Gastroesophageal sphincter (tissue), 4 donors: ENCODE results near the gene FCMR. TPM values are rescaled to one million over a fixed set of nuclear protein-coding genes. Genes with fewer than 3 reads are reported as not detected.

Source experiments
- ATAC-seq: fragments of 150-250 bp; one replicate; pipeline ENCODE4 v1.9.1; 2016; ENCODE audit warnings: mild to moderate bottlenecking, moderate library complexity
- H3K27ac ChIP-seq, 4 donors: fragments of 200-600 bp; sonication (generic) in 3 of 4; 1 replicate in 3 of 4; 2 replicates in 1 of 4; pipeline ENCODE4 v1.5.1; 2016 to 2019
- H3K27me3 ChIP-seq: fragments of 200-600 bp; sonication (generic); one replicate; pipeline ENCODE4 v1.5.1; 2019
- H3K36me3 ChIP-seq, 2 donors: fragments of 200-600 bp; sonication (generic); one replicate each; pipeline ENCODE4 v1.5.1; 2019; ENCODE audit warnings: control low read depth in 1 of 2
- H3K4me1 ChIP-seq, 3 donors: fragments of 200-600 bp; sonication (generic); 1 replicate in 2 of 3; 2 replicates in 1 of 3; pipeline ENCODE4 v1.5.1; 2016 to 2019; ENCODE audit warnings: control low read depth in 2 of 3
- H3K4me3 ChIP-seq, 2 donors: fragments of 200-600 bp; sonication (generic); one replicate each; pipeline ENCODE4 v1.5.1; 2019; ENCODE audit warnings: mild to moderate bottlenecking in 1 of 2, moderate library complexity in 1 of 2
- H3K9me3 ChIP-seq, 3 donors: fragments of 200-600 bp; sonication (generic); one replicate each; pipeline ENCODE4 v1.5.1; 2017 to 2019; ENCODE audit warnings: control low read depth in 2 of 3
- CTCF ChIP-seq, 4 experiments: fragments of 200-600 bp in 2 of 4; fragments of 450-650 bp in 2 of 4; sonication (generic) in 1 of 4; IDR thresholded peaks; one replicate each; pipeline ENCODE4 v1.5.1; 2017 to 2019; ENCODE audit warnings: antibody characterized with exemption in 4 of 4, mild to moderate bottlenecking in 2 of 4, moderate library complexity in 2 of 4
- EP300 ChIP-seq: sonication (generic); formaldehyde crosslinking; IDR thresholded peaks from one replicate; pipeline ENCODE4 v1.6.1; 2017; ENCODE audit warnings: antibody characterized with exemption, mild to moderate bottlenecking
- POLR2A ChIP-seq, 2 donors: fragments of 450-650 bp; IDR thresholded peaks; one replicate each; pipeline ENCODE4 v1.6.1; 2017; ENCODE audit warnings: antibody characterized with exemption in 2 of 2, mild to moderate bottlenecking in 2 of 2, moderate library complexity in 1 of 2
- POLR2AphosphoS5 ChIP-seq: sonication (generic); formaldehyde crosslinking; IDR thresholded peaks from one replicate; pipeline ENCODE4 v1.6.1; 2017; ENCODE audit warnings: antibody characterized with exemption
- WGBS, 2 donors: methylation state at CpG; one replicate each; pipeline ENCODE4 v1.1.5; 2018; ENCODE audit warnings: low coverage in 1 of 2; 5-methylcytosine and 5-hydroxymethylcytosine counted together
- total RNA-seq, 4 donors: library from RNA; depleted of rRNA; stranded (reverse); fragments of >200 nt; gene quantifications; one replicate each; pipeline ENCODE4 v1.1.0, GENCODE V29; 2016

The FCMR gene
- total RNA-seq, 4 donors from 2014 or later: 1.0 to 4.1 (median 1.6) TPM; not detected in 1

DNA sequence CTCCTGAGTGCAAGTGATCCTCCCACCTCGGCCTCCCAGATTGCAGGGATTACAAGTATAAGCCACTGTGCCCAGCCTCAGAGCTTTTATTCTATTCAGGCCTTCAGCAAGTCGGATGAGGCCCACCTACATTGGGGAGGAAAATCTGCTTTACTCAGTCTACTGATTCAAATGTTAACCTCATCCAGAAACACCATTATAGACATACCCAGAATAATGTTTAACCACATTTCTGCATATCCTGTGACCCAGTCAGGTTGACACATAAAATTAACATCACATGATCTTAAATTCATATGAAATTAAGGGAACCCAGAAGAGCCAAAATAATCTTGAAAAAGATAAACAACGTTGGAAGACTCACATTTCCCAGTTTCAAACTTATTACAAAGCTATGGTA is 41.4 kb downstream of the FCMR start:
- Histone ChIP-seq H3K4me3 (no peak overlapping the region), H3K9me3 (peaks cover 0 to 31% (median 0%) of the 10 kb centered on the region in 3 donors), H3K4me1 (no peaks in the 10 kb centered on the region), H3K27me3 (peaks cover 7% of the 10 kb centered on the region), H3K27ac (no peak overlapping the region), H3K36me3 (no peaks in the 10 kb centered on the region)
- ATAC-seq: no peak
- TF ChIP-seq POLR2AphosphoS5 (no peak), EP300 (no peak), CTCF (IDR thresholded peaks at IDR 0.05) (no peak), POLR2A (IDR thresholded peaks at IDR 0.05) (no peak)
- WGBS, 2 donors: 52 to 78% methylated on average over 1 to 3 of the region's 3 CpGs

- peaks cover 0 to 31% (median 0%) of the 10 kb centered on the region in 3 donors for H3K9me3 ChIP-seq
- ATAC-seq: no peak
- no peaks in the 10 kb centered on the region for H3K27me3 ChIP-seq
- H3K27ac ChIP-seq: no peak overlapping the region
- no peak overlapping the region for H3K4me3 ChIP-seq
- TF ChIP-seq POLR2A (IDR thresholded peaks at IDR 0.05) (no peak), POLR2AphosphoS5 (no peak), EP300 (no peak), CTCF (IDR thresholded peaks at IDR 0.05) (no peak)
- no peaks in the 10 kb centered on the region for H3K4me1 ChIP-seq
- no peaks in the 10 kb centered on the region for H3K36me3 ChIP-seq
Measured at GRCh38 chr1:206878456-206878855, 43.3 kb downstream of the FCMR start.

GRCh38 chr1:206875752-206876377 is 45.9 kb downstream of the FCMR start:
- Histone ChIP-seq H3K4me1 (no peaks in the 10 kb centered on the region), H3K4me3 (no peak overlapping the region), H3K27me3 (no peaks in the 10 kb centered on the region), H3K9me3 (peaks cover 0 to 42% (median 0%) of the 10 kb centered on the region in 3 donors), H3K36me3 (no peaks in the 10 kb centered on the region), H3K27ac (no peak overlapping the region)
- TF ChIP-seq POLR2A (IDR thresholded peaks at IDR 0.05) (no peak), CTCF (IDR thresholded peaks at IDR 0.05) (no peak), EP300 (no peak), POLR2AphosphoS5 (no peak)
- ATAC-seq: no peak
- 78 to 79% methylated on average over 3 of the region's 3 CpGs for WGBS, 2 donors

DNA sequence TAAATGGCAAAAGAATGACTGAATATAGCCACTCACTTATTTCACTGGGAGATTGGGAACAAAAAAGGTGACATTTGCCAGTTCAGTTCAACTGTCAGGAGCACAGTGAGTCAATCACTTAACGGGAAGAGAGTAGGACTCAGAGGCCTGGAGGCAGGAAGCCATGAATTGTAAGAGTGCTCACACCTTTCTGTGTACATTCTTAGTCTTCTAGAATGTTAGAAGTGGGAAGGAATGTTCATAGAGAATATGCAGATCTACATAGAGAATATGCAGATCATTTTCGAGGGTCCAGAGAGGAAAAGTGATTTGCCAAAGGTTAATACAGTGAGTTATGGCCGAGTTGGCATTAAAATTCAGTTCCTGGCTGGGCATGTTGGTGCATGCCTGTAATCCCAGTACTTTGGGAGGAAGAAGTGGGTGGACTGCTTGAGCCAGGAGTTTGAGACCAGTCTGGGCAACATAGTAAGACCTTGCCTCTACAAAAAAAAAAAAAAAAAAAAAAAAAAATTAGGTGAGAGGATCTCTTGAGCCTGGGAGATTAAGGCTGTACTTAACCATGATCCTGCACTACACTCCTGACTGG is 48.0 kb downstream of the FCMR start:
- Histone ChIP-seq H3K36me3 (no peaks in the 10 kb centered on the region), H3K27me3 (no peaks in the 10 kb centered on the region), H3K27ac (no peak overlapping the region), H3K4me1 (no peaks in the 10 kb centered on the region), H3K9me3 (peaks cover 0 to 41% (median 0%) of the 10 kb centered on the region in 3 donors), H3K4me3 (no peak overlapping the region)
- no peak for ATAC-seq
- TF ChIP-seq POLR2A (IDR thresholded peaks at IDR 0.05) (no peak), POLR2AphosphoS5 (no peak), EP300 (no peak), CTCF (IDR thresholded peaks at IDR 0.05) (no peak)
- 81 to 85% methylated on average over 2 to 3 of the region's 3 CpGs for WGBS, 2 donors

- no peak for ATAC-seq
- no peak overlapping the region for H3K4me3 ChIP-seq
- H3K4me1 ChIP-seq: no peaks in the 10 kb centered on the region
- H3K9me3 ChIP-seq: peaks cover 0 to 28% (median 0%) of the 10 kb centered on the region in 3 donors
- H3K36me3 ChIP-seq: no peaks in the 10 kb centered on the region
- no peaks in the 10 kb centered on the region for H3K27me3 ChIP-seq
- no peak overlapping the region for H3K27ac ChIP-seq
- 30 to 52% methylated on average over 2 to 3 of the region's 3 CpGs for WGBS, 2 donors
- no peak for TF ChIP-seq EP300
- TF ChIP-seq POLR2A (IDR thresholded peaks at IDR 0.05): no peak
- TF ChIP-seq POLR2AphosphoS5: no peak
- no peak for TF ChIP-seq CTCF (IDR thresholded peaks at IDR 0.05)
Measured at GRCh38 chr1:206872139-206872538, 49.6 kb downstream of the FCMR start.
